ENCODE results near the gene FN1.

GRCh38 chr2:215328066-215328465 lies 107.8 kb downstream of the FN1 start:
- TF ChIP-seq EP300 (IDR thresholded peaks at IDR 0.05) (no peak), POLR2A (IDR thresholded peaks at IDR 0.05) (no peak)

All from stomach (tissue), 4 donors.